NCI-H1048 (cell line): ENCODE data around the gene KRTCAP3.
A peak's percentile ranks its signal among the peaks of the same experiment; 100 is the strongest.
"Not testable (repeated sequence)": the region's sequence is repeated elsewhere in the genome, so short reads cannot be mapped to it uniquely, and the experiment has no call there.

ENCODE experiments used
- DNase-seq: peaks from one replicate; lab custom pipeline; 2025; lab: John Stamatoyannopoulos, UW

KRTCAP3 gene, protein sequence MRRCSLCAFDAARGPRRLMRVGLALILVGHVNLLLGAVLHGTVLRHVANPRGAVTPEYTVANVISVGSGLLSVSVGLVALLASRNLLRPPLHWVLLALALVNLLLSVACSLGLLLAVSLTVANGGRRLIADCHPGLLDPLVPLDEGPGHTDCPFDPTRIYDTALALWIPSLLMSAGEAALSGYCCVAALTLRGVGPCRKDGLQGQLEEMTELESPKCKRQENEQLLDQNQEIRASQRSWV

DNA sequence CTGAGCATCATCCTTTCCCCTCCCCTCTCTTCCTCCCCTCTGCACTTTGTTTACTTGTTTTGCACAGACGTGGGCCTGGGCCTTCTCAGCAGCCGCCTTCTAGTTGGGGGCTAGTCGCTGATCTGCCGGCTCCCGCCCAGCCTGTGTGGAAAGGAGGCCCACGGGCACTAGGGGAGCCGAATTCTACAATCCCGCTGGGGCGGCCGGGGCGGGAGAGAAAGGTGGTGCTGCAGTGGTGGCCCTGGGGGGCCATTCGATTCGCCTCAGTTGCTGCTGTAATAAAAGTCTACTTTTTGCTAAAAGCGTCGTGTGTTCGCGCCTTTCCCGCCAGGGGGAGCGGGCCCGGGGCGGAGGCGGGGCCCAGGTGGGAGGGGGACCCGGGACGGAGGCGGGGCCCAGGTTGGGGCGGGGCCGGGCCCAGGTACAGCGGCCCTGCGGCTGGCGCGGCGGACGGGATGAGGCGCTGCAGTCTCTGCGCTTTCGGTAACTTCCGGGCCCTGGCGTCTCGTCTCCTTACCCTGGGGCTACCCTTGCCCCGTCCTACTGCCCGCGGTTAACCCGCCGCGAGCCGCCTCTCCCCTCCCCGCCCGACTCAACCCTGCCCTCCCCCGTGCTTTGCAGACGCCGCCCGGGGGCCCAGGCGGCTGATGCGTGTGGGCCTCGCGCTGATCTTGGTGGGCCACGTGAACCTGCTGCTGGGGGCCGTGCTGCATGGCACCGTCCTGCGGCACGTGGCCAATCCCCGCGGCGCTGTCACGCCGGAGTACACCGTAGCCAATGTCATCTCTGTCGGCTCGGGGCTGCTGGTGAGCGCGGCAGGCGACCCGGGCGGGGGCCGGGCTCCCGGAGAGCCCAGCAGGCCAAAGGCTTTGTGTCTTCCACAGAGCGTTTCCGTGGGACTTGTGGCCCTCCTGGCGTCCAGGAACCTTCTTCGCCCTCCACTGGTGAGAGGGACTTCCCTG lies at the start of gene KRTCAP3:
Gene KRTCAP3 (plus strand): TSS at position 424 of the 962 bp plus-strand sequence. CDS start 32 bp downstream, at position 456.
- peak; percentile 68 for DNase-seq

DNA sequence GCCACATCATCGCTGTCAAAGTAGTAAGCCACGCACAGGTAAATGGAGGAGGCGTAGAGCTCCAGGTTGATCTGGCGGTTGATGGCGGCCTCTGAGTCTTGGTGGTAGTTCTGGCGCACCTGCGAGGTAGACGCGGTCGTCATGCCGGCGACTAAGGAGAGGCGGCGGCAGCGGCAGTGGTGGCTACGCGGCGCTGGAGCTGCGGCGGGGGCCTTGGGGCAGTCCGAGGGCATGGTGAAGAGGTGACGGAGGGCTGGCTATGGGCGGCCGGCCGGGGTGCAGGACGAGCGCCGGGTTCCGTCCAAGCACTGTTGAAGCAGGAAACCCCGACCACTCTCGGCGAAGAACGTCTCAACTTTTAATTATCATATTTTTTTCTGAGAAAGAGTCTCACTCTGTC lies 49.0 kb upstream of the KRTCAP3 start:
- no peak for DNase-seq

DNA sequence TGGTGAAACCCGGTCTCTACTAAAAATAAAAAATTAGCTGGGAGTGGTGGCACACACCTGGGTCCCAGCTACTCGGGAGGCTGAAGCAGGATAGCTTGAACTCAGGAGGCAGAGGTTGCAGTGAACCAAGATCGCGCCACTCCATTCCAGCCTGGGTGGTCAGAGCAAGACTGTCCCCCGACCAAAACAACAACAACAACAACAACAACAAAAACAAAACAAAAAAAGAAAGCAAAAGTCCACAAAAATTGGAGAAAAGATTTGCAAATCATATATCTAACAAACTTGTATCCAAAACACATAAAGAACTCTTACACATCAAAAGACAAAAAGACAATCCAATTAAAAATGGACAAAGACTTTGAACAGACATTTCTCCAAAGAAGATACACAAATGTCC lies 43.2 kb upstream of the KRTCAP3 start:
- DNase-seq: no peak

DNA sequence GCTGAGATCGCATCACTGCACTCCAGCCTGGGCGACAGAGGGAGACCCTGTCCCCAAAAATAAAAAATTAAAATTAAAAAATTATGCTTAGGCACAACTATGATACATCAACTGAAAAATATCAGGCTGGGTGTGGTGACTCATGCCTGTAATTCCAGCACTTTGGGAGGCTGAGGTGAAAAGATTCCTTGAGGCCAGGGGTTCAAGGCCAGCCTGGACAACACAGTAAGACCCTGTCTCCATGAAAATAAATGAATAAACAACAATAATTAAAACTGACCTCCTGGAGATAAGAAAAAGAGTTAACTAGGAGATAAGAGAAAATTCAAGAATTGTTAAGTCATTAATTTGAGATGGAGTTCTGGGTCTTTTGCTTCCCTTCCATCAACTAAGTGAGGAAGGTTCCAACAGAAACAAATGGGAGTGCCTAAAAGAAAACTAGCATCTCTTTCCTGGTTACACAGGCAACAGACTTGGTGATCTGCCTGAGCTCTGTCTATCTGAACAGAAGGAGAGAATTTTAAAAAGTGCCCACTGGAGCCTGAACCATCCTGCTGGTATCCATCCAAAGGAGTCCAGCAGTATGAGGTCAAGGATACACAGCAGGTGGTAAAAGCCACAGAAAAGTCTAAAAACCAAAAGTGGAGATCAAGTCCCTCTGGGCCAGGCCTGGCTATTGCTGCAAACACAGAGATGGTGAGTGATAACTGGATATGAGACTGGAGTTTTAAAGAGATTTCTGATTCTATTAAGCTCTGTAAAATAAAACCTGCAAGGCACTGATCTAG lies 41.6 kb upstream of the KRTCAP3 start:
- DNase-seq: no peak

DNA sequence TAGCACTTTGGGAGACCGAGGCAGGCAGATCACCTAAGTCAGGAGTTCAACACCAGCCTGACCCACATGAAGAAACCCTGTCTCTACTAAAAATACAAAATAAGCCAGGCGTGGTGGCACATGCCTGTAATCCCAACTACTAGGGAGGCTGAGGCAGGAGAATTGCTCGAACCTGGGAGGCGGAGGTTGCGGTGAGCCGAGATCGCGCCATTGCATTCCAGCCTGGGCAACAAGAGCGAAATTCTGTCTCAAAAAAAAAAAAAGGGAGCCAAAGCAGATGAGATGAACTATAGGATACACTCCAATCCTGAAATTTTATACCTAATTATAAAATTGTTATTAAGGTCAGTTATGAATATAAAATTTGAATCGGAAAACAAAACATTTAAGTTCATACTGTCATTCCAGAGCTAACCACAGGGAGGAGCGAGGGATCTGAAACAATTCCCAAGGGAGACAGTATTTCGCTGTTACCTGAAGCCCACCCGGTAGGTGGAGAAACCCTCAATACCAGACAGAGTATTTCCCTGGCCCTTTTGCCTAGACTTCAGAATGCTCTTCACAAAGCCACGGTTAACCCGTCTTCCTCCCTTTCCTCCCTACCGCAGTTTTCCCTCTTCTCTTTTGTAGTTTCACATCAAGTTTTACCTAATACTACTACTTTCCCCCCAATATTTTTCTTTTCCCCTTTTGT lies 34.2 kb upstream of the KRTCAP3 start:
- no peak for DNase-seq

DNA sequence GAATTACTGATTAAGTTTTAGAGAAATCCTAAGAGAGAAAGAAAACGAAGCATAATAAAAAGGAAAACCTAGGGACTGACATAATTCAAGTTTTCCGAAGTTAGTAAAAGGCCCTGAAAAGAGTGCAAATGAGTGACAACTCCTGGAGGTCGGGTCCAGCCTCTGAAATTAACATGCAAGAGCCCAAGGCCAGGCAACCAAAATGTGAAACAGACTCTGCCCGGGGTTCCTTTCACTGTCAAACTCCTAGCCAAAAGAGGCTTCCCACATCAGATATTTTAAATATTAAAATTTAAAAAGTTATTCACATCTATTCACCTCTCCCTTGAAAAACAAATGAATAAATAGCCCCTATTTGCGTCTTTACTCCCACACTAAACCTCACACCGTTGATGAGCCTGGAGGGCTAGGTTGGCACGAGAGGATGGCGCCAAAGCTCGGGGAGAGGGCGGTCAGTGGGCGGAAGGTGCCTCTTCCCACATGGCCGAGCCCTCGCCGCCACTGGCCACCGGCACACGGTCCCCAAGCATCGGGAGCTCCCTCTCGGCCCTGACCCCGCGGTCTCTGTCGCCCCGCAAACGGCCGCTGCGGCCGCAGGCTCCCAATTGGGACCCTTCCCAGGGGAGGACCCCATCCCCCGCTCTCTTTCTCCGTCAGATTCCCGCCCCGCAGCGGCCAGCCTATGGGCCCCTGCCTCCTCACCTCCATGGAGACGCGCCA lies 33.4 kb upstream of the KRTCAP3 start:
- no peak for DNase-seq

DNA sequence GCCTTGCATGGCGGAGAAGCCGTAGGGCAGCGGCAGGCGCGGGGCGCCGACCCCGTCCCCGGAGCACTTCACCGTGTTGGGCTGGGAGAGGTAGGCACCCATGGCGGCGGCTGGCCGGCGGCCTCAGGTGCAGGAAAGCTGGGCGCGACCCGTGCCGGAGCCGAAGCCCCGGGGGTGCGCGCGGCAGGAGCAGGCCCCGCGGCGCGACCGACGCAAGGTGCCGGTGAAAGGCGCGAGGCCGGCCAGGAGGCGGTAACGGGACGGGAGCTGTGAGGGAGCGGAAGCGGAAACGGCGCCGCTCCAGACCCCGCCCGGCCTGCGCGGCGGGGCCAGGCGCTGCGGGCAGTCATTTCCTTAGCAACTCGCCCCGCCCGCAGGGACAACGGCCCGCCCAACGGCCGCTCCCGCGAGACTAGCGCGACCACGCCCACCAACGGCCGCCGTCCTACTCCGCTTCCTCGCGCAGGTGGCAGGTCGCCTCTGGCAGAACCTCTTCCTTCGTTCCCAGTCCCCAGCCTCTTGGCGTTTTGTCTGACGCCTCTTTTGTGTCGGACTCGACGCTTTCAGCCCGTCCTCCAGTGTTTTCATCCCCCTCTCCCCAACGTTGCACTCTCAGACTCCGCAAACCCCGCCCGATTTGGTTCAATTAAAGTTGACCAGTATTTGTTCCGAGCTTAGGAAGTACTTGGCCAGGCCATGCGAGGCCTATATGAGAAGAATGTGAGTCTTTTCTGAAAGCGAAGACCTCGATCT lies 32.7 kb upstream of the KRTCAP3 start, which contains the start of gene PPM1G:
Gene PPM1G (minus strand): TSS at position 271 of the 753 bp plus-strand sequence. CDS start 169 bp downstream, at position 102.
- DNase-seq: peak; percentile 87

DNA sequence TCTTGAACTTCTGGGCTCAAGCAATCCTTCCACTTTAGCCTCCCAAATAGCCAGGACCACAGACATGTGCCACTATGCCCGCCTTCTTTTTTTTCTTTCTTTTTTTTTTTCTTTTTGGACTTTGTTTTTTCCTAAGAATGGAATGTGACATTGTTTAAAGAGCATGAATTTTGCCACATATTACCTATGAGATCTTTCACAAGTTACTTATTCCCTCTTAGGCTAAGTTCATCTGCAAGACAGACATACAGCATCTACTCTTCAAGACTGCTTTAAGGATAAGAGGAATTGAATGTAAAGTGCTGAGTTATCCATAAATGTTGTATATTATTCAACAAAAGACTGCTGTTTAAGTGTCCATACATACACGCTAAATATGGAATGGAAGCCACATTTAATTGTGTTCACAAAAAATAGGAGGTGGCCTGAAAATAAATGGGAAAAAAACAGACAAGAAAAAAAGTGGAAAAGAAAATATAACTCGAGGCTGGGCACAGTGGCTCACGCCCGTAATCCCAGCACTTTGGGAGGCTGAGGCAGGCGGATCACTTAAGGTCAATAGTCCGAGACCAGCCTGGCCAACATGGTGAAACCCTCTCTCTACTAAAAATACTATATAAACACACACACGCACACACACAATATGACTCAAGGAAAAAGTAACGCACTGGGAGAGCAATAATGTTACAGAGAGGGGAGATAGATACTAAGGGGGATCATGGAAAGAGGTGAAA lies 29.6 kb upstream of the KRTCAP3 start:
- no peak for DNase-seq

DNA sequence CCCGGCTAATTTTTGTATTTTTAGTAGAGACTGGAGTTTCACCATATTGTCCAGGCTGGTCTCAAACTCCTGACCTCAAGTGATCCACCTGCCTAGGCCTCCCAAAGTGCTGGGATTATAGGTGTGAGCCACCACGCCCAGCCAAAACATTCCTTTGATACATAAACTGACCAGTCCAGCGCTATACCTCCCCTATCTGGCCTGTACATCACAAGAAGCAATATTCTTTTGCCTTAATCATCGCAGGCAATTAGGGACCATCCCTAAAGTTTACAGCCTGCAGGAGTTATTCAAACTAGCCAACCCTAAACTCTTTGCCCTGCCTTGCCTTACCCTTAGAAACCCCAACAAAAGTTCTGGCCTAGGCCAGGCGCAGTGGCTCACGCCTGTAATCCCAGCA lies 26.0 kb upstream of the KRTCAP3 start:
- no peak for DNase-seq

DNA sequence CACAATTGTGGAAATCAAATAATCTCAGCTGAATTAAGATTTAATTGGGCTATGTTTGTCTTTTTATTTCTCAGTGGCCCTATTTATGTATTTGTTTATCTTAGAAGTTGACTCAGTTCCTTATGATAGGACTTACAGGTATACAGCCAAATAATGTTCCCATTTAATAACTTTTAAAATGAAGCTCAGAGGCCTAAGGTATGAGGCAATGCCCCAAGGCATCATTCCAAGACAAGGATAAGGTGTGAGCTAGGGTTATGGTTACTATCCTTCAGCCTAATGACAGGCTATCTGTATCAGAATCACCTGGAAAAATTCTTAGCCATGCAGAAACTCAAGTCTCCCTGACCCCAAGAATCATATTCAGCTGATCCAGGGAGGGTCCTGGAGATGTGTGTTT lies 21.2 kb upstream of the KRTCAP3 start:
- no peak for DNase-seq

DNA sequence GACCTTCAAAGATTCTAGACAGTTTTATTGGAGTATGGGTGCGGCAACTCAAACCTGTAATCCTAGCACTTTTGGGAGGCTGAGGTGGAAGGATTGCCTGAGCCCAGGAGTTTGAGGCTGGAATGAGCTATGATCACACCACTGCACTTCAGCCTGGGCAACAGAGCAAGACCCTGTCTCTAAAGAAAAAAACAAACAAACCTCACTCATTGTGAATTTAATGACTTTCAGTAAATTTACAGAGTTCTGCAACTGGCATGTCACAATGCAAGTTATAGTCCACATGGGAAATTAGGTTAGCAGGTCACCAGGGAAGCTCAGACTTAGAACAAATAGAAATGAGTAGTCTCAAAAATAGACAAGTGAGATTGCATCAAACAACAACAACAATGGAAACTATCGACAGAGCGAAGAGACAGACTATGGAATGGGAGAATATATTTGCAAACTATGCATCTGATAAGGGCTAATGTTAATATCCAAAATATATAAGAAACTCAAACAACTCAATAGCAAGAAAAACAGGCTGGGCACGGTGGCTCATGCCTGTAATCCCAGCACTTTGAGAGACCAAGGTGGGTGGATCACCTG lies 20.4 kb upstream of the KRTCAP3 start:
- no peak for DNase-seq

DNA sequence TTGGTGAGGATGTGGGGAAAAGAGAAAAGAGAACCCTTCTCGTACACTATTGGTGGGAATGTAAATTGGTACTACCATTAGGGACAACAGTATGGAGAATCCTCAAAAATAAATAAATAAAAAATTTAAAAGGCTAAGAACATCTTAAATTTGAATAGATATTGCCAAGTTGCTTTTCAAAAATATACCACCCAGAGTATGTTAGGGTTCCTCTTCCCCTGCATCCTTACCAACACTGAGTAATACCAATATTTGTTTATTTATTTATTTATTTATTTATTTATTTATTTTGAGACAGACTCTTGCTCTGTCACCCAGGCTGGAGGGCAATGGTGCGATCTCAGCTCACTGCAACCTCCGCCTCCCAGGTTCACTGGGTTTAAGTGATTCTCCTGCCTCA lies 19.2 kb upstream of the KRTCAP3 start:
- DNase-seq: no peak

DNA sequence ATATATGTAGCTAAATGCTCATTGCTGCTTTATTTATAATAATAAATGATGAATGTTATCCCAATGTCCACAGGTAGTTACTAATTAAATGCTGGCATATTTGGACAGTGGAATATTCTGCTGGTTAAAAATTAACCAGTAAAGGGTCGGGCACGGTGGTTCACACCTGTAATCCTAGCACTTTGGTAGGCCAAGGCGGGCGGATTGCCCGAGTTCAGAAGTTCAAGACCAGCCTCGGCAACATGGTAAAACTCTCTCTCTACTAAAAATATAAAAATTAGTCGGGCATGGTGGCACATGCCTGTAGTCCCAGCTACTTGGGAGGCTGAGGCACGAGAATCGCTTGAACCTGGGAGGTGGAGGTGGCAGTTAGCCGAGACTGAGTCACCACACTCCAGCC lies 17.1 kb upstream of the KRTCAP3 start:
- not testable (repeated sequence) for DNase-seq

DNA sequence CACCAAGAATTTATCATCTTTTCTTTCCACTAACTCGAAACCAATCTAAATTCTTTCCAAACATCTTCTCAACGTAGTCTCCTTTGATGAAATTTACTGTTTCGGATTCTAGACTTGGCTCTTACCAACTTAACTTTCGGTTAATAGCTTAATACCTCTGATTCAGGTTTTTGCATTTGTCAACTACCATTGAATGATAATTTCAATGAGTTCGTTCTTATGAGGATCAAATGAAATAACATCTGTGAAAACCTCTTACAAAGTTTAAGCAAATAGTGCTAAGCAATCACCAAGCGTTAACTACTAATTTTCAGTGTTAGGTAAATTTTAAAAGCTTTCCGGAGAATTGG lies 14.3 kb upstream of the KRTCAP3 start:
- DNase-seq: no peak

DNA sequence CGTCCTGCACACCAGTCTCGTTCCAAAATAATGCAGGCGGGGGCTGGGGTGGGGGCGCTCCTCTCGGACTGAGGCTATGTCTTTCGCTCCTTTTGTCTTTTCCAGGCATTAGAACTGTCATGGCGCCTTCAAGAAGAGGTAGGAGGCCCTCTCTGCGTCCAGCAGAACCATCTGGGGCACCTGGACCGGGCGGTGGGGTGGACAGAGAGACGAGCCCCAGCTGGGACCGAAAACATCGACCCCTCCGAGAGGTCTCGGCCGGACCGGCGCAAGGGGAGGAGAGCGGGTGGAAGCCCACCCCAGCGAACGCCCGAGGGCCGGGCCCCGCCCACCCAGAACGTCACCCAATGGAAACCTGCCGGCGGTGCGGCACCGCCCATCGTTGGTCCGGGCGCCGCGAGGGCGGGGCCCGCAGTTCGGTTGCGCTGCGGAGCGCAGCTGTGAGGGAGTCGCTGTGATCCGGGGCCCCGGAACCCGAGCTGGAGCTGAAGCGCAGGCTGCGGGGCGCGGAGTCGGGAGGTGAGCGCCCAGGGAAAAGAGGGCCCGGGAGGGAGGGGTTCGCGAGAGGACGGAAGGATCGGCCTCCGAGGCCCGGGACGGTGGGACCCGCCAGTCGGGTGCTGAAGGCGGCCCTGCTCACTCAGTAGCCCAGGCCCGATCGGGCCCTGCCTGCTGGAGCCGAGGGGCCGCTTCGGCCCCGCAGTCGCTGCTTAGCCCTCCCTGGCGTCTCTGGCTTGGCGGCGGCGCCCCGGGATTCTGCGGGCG lies 13.8 kb upstream of the KRTCAP3 start, which contains the start of gene NRBP1:
Gene NRBP1 (plus strand): TSS at position 419 of the 765 bp plus-strand sequence. CDS start 4,643 bp downstream, outside the sequence.
- peak; percentile 78 for DNase-seq

DNA sequence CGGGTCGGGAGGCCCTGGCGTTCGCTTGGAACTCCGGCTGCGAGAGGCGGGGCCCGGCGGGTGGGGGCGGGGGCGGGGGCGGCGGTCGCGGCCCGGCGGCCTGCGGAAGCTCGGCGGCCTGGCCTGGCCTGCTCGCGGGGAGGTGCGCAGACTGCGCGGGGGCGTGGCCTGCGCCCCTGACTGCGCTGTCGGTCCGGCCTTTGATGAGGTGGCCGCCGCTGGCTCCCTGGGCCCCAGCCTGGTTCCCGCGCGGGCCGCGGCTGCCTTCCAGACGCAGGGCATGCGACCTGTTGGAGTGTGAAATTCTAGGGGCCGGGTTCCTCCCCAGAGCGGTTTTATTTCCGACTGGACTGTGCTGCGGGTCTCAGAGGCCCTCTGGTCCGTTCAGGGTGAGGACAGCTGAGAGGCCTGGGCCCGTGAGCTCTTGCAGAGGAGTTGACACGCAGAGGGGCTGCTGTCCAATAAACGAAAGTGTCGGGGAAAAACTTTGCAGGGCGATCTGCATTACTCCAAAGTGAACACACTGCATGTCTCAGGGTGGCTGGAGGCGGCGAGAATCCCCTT lies 13.1 kb upstream of the KRTCAP3 start:
- DNase-seq: peak; percentile 16

DNA sequence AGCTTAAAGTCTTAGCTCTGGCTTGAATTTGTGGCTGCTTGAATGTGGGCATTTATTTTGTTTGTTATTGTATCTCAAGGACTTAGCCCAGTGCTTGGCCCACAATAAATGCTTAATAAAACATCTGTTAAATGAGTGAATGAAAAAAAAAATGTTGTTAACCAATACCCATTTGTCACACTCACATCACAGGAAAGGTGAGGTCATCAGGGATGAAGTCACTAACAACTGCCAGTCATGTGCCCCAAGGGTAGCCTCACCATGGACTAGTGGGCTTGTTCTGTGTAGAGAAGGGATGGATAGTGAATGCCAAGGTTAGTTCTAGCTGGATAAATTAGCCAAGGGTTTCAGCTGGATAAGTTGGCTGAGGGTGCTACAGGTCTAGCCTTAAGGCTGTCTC lies 10.8 kb upstream of the KRTCAP3 start:
- DNase-seq: no peak

DNA sequence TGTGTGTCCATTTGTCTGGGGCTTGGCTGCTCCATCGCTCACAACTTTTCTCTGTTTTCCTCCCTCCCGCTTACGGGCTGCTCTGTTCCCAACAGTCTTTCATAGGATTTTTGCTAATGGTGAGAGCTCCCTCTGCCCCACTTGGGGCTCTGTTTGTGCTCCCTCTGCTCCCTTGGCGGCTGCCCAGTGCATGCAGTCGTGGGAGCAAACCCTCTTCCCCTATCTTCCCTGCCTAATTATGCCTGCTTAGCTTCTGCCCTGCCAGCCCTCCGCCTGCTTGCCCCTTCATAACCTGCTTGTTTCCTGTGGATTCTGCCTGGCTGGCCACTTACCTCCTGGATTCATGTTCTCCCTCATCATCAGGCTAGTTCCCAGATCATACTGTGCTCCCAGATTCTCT lies 6.6 kb upstream of the KRTCAP3 start:
- DNase-seq: no peak
